GM13977 (cell line): ENCODE data around the gene ZNF835.

Experiments
- DNase-seq: peaks from one replicate; pipeline ENCODE4 v3.0.0; 2012; ENCODE audit warnings: low spot score
- CTCF ChIP-seq: IDR thresholded peaks from 2 replicates; pipeline ENCODE4 v1.5.1; 2012; ENCODE audit warnings: mild to moderate bottlenecking, control low read depth; ENCODE audit not compliant: insufficient read depth; ENCODE audit errors: extremely low read depth, missing control alignments
- in situ Hi-C: fragments of 300-500 bp; cut with MboI; formaldehyde crosslinking; loops from one replicate; pipeline ENCODE4 v1.12.0; 2022; ENCODE audit warnings: low sequenced_read_pairs, low pct_unique_long_range_greater_than_20kb, mixed read lengths, inconsistent platforms; ENCODE audit not compliant: unreplicated experiment

Gene ZNF835

GRCh38 chr19:56671613-56671994 is at the start of gene ZNF835:
TSS of gene ZNF835 (minus strand) at chr19:56671757. CDS start at chr19:56665198, 6,559 bp downstream.
- TF ChIP-seq CTCF: no peak

GRCh38 chr19:56720281-56720680 is 48.7 kb upstream of the ZNF835 start:
- no peak for DNase-seq
- no peak for TF ChIP-seq CTCF
- in situ Hi-C loops: no loop called here

More at GRCh38 chr19:56671613-56671994, at the start of gene ZNF835:
- peak; percentile 49 for DNase-seq
- in situ Hi-C loops: no loop called here

GRCh38 chr19:56718231-56718630 is 46.7 kb upstream of the ZNF835 start:
- DNase-seq: no peak
- in situ Hi-C loops: no loop called here
- no peak for TF ChIP-seq CTCF

GRCh38 chr19:56712611-56713276 is 41.2 kb upstream of the ZNF835 start:
- no peak for TF ChIP-seq CTCF
- DNase-seq: no peak
- in situ Hi-C loops: no loop called here

DNA sequence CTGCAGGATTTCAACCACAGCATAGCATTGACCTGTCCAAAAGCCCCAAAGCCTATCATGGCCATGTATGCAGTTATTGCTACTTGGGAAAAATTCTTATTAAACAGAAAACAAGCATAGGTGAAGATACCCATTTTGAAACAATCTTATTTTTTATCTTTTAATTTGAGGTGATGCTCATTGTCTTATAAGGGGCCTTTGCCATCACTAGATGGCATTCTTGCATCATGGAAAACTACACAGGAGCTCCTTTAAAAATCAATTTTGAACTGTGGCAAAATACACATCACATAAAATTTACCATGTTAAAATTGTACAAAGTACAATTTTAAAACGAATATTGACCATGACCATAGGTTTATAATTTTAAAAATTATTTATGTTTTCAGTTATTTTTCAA is 38.9 kb upstream of the ZNF835 start:
- peak; percentile 4 for TF ChIP-seq CTCF
- no peak for DNase-seq
- in situ Hi-C loops: no loop called here

GRCh38 chr19:56707821-56708220 is 36.3 kb upstream of the ZNF835 start:
- in situ Hi-C loops: no loop called here
- TF ChIP-seq CTCF: no peak
- no peak for DNase-seq

DNA sequence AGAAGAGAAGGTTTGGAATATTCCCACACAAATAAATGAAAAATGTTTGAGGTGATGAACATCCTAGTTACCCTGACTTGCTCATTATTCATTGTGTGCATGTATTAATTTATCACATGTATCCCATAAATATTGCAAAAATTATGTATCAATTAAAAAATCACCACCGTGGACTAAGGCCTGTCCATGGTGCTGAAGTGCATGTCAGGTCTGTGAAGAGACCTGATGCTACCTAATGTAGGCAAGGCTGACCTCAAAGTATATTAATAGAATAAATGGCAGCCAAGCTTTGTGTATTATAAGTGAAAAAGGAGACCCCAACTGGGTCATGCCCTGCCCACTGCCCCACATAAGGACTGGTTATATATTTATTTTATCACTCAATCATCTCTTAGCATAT is 34.4 kb upstream of the ZNF835 start:
- in situ Hi-C loops: no loop called here
- DNase-seq: no peak
- no peak for TF ChIP-seq CTCF
